H1 (cell line): Measurements from ENCODE around the gene RAB3GAP1. TPM values are rescaled to one million over a fixed set of nuclear protein-coding genes. Genes with fewer than 3 reads are reported as not detected.

Experiments
- CTCF ChIA-PET: fragments of 300-600 bp; sonication (Branson Sonifier 250); formaldehyde crosslinking; loops from one replicate; lab custom pipeline; 2021; ENCODE audit not compliant: partially characterized antibody; lab: Charles Lee
- POLR2A ChIA-PET: fragments of 300-600 bp; sonication (Branson Sonifier 250); formaldehyde crosslinking; loops from one replicate; lab custom pipeline; 2021; ENCODE audit warnings: inconsistent platforms; ENCODE audit not compliant: partially characterized antibody; lab: Charles Lee
- DNase-seq, 2 experiments: peaks; one replicate each; pipeline versions ENCODE4 v3.0.0 to v3.0.0-alpha.2; 2010 to 2022; ENCODE audit warnings: low spot score in 2 of 2, low read depth in 1 of 2, mixed read lengths in 1 of 2
- FAIRE-seq: peaks from 2 replicates; lab custom pipeline; 2011; peaks lifted over from hg19 to GRCh38; lab: Jason Lieb, UNC
- H2AFZ ChIP-seq: 2 replicates; pipeline ENCODE4 v1.8.1; 2012; ENCODE audit warnings: low read length, inconsistent platforms
- H2AK5ac ChIP-seq: 2 replicates; pipeline ENCODE4 v1.6.1; 2013; ENCODE audit warnings: low read depth, low read length
- H2BK120ac ChIP-seq: replicated peaks from 2 replicates; pipeline ENCODE3; 2013; ENCODE audit warnings: low read depth, low read length, inconsistent platforms
- H2BK12ac ChIP-seq: 2 replicates; pipeline ENCODE4 v1.6.1; 2013; ENCODE audit warnings: low read depth, low read length
- H2BK15ac ChIP-seq: 2 replicates; pipeline ENCODE4 v1.6.1; 2013; ENCODE audit warnings: low read length
- H2BK20ac ChIP-seq: 2 replicates; pipeline ENCODE4 v1.6.1; 2013; ENCODE audit warnings: low read length
- H2BK5ac ChIP-seq: 2 replicates; pipeline ENCODE4 v1.6.1; 2013; ENCODE audit warnings: low read depth, low read length
- H3K14ac ChIP-seq: 2 replicates; pipeline ENCODE4 v1.6.1; 2013; ENCODE audit warnings: inconsistent platforms; ENCODE audit not compliant: insufficient read length
- H3K18ac ChIP-seq: 2 replicates; pipeline ENCODE4 v1.6.1; 2013; ENCODE audit warnings: low read length; ENCODE audit errors: extremely low read depth
- H3K23ac ChIP-seq: 2 replicates; pipeline ENCODE4 v1.6.1; 2013; ENCODE audit warnings: inconsistent platforms; ENCODE audit not compliant: insufficient read length
- H3K23me2 ChIP-seq: 2 replicates; pipeline ENCODE4 v1.6.1; 2013; ENCODE audit warnings: low read depth, low read length
- H3K27ac ChIP-seq: 2 replicates; pipeline ENCODE4 v1.6.1; 2011; ENCODE audit warnings: low read depth, low read length, inconsistent platforms
- H3K27me3 ChIP-seq, 4 experiments: replicated peaks in 1 of 4; 1 replicate in 1 of 4; 2 replicates in 3 of 4; pipeline versions ENCODE4 v1.6.1 to v1.8.1; 2011 to 2013; ENCODE audit warnings: low read length in 3 of 4, mild to moderate bottlenecking in 3 of 4, inconsistent platforms in 2 of 4, mixed read lengths in 2 of 4, moderate library complexity in 1 of 4; ENCODE audit not compliant: control insufficient read depth in 3 of 4, insufficient read depth in 3 of 4; ENCODE audit errors: extremely low read depth in 1 of 4
- H3K36me3 ChIP-seq, 4 experiments: 2 replicates each; pipeline versions ENCODE4 v1.6.1 to v1.8.1; 2011 to 2013; ENCODE audit warnings: mild to moderate bottlenecking in 4 of 4, low read length in 3 of 4, moderate library complexity in 2 of 4, control low read depth in 1 of 4, inconsistent platforms in 1 of 4; ENCODE audit not compliant: insufficient read depth in 4 of 4, control insufficient read depth in 2 of 4
- H3K4ac ChIP-seq: replicated peaks from 2 replicates; pipeline ENCODE3; 2013; ENCODE audit warnings: low read length, low read depth, mixed read lengths, inconsistent platforms; ENCODE audit not compliant: insufficient read length
- H3K4me1 ChIP-seq, 4 experiments: replicated peaks in 1 of 4; 1 replicate in 1 of 4; 2 replicates in 3 of 4; pipeline versions ENCODE4 v1.6.1 to v1.8.1; 2011 to 2013; ENCODE audit warnings: low read length in 3 of 4, inconsistent platforms in 2 of 4, mixed read lengths in 1 of 4; ENCODE audit not compliant: insufficient read depth in 4 of 4, control insufficient read depth in 3 of 4
- H3K4me2 ChIP-seq, 2 experiments: 2 replicates each; pipeline versions ENCODE4 v1.6.1 to v1.8.1; 2011 to 2013; ENCODE audit warnings: low read depth in 2 of 2, low read length in 2 of 2, control low read depth in 1 of 2, inconsistent platforms in 1 of 2, mild to moderate bottlenecking in 1 of 2; ENCODE audit not compliant: insufficient read depth in 1 of 2
- H3K4me3 ChIP-seq, 4 experiments: fragments of 200-600, 300-600 bp in 1 of 4; sonication (generic), shearing (Covaris generic), sonication (Bioruptor Twin) in 1 of 4; 2 replicates each; pipeline versions ENCODE4 v1.5.1 to v1.8.1; 2011 to 2016; ENCODE audit warnings: low read length in 4 of 4, low read depth in 3 of 4, control low read depth in 2 of 4, inconsistent platforms in 2 of 4, mild to moderate bottlenecking in 2 of 4, mixed read lengths in 1 of 4, moderate library complexity in 1 of 4; ENCODE audit not compliant: insufficient read depth in 2 of 4; ENCODE audit errors: extremely low read depth in 1 of 4
- H3K56ac ChIP-seq: replicated peaks from 2 replicates; pipeline ENCODE3; 2013; ENCODE audit warnings: low read depth, mild to moderate bottlenecking, mixed read lengths, low read length, inconsistent platforms; ENCODE audit not compliant: insufficient read length
- H3K79me1 ChIP-seq: 2 replicates; pipeline ENCODE4 v1.6.1; 2013; ENCODE audit warnings: low read depth, low read length, control low read depth
- H3K79me2 ChIP-seq, 2 experiments: 2 replicates each; pipeline versions ENCODE4 v1.6.1 to v1.8.1; 2012 to 2013; ENCODE audit warnings: low read length in 2 of 2, mild to moderate bottlenecking in 2 of 2, inconsistent platforms in 1 of 2; ENCODE audit not compliant: insufficient read depth in 2 of 2, control insufficient read depth in 1 of 2
- H3K9ac ChIP-seq, 4 experiments: replicated peaks in 1 of 4; 1 replicate in 1 of 4; 2 replicates in 3 of 4; pipeline versions ENCODE4 v1.6.1 to v1.8.1; 2011 to 2013; ENCODE audit warnings: low read depth in 3 of 4, low read length in 3 of 4, control low read depth in 2 of 4, mild to moderate bottlenecking in 2 of 4, moderate library complexity in 2 of 4, inconsistent platforms in 1 of 4; ENCODE audit errors: extremely low read depth in 1 of 4
- H3K9me3 ChIP-seq, 2 experiments: 2 replicates each; pipeline versions ENCODE4 v1.6.1 to v1.8.1; 2012 to 2013; ENCODE audit warnings: mild to moderate bottlenecking in 2 of 2, moderate library complexity in 2 of 2, control low read depth in 1 of 2, inconsistent platforms in 1 of 2, low read depth in 1 of 2, low read length in 1 of 2, mixed read lengths in 1 of 2; ENCODE audit not compliant: insufficient read depth in 2 of 2
- H4K20me1 ChIP-seq, 2 experiments: replicated peaks in 1 of 2; 2 replicates each; pipeline versions ENCODE3 to v1.8.1; 2011 to 2013; ENCODE audit warnings: inconsistent platforms in 2 of 2, low read length in 2 of 2, mild to moderate bottlenecking in 1 of 2; ENCODE audit not compliant: insufficient read depth in 2 of 2, control insufficient read depth in 1 of 2
- H4K5ac ChIP-seq: 2 replicates; pipeline ENCODE4 v1.6.1; 2013; ENCODE audit warnings: low read length, low read depth, mixed read lengths, inconsistent platforms; ENCODE audit not compliant: insufficient read length
- H4K8ac ChIP-seq: 2 replicates; pipeline ENCODE4 v1.8.0; 2013; ENCODE audit warnings: mild to moderate bottlenecking, moderate library complexity, low read length, inconsistent platforms; ENCODE audit not compliant: insufficient read depth; ENCODE audit errors: extremely low read depth
- H4K91ac ChIP-seq: replicated peaks from 2 replicates; pipeline ENCODE3; 2013; ENCODE audit warnings: low read length, mixed read lengths, inconsistent platforms; ENCODE audit not compliant: insufficient read length
- ASH2L ChIP-seq: fragments of 200-600, 300-600 bp; sonication (generic); IDR thresholded peaks from one replicate; pipeline ENCODE4 v1.7.1; 2017; ENCODE audit warnings: low read length
- BRCA1 ChIP-seq: IDR thresholded peaks from 2 replicates; pipeline ENCODE4 v1.6.1; 2012; ENCODE audit warnings: low read depth, low read length, improper control_type of control experiment
- HDAC6 ChIP-seq: IDR thresholded peaks from one replicate; pipeline ENCODE4 v1.7.1; 2012; ENCODE audit warnings: low read depth, mild to moderate bottlenecking, inconsistent platforms, low read length, moderate library complexity
- JUND ChIP-seq: IDR thresholded peaks from 2 replicates; pipeline ENCODE4 v1.6.1; 2011; ENCODE audit warnings: mild to moderate bottlenecking, improper control_type of control experiment, low read length
- MAX ChIP-seq: IDR thresholded peaks from 2 replicates; pipeline ENCODE4 v1.6.1; 2012; ENCODE audit warnings: inconsistent platforms
- NANOG ChIP-seq: IDR thresholded peaks from 2 replicates; pipeline ENCODE4 v1.6.1; 2011; ENCODE audit warnings: low read length, low read depth, mild to moderate bottlenecking, inconsistent platforms; ENCODE audit not compliant: insufficient read depth, poor library complexity, severe bottlenecking
- NRF1 ChIP-seq: IDR thresholded peaks from 2 replicates; pipeline ENCODE4 v1.6.1; 2011; ENCODE audit warnings: mild to moderate bottlenecking, low read depth, low read length, improper control_type of control experiment
- RAD21 ChIP-seq, 2 experiments: IDR thresholded peaks in 1 of 2; conservative IDR thresholded peaks in 1 of 2; 2 replicates each; pipeline ENCODE4 v1.6.1; 2011; ENCODE audit warnings: low read depth in 2 of 2, low read length in 2 of 2, improper control_type of control experiment in 1 of 2, inconsistent platforms in 1 of 2, mild to moderate bottlenecking in 1 of 2, moderate library complexity in 1 of 2
- SAP30 ChIP-seq: fragments of 300-600 bp; sonication (generic); IDR thresholded peaks from 2 replicates; pipeline ENCODE4 v1.7.1; 2012; ENCODE audit warnings: low read length, moderate library complexity, mild to moderate bottlenecking, inconsistent platforms; ENCODE audit not compliant: insufficient read depth, insufficient replicate concordance
- SIRT6 ChIP-seq: IDR thresholded peaks from one replicate; pipeline ENCODE4 v1.7.1; 2012; ENCODE audit warnings: low read length, inconsistent platforms
- USF2 ChIP-seq: IDR thresholded peaks from 2 replicates; pipeline ENCODE4 v1.6.1; 2011; ENCODE audit warnings: low read length, improper control_type of control experiment
- ZNF274 ChIP-seq: IDR thresholded peaks from 2 replicates; pipeline ENCODE4 v1.7.0; 2012; ENCODE audit warnings: low read length, borderline replicate concordance; ENCODE audit errors: extremely low read depth
- WGBS, 2 experiments: shearing (Covaris generic) in 1 of 2; methylation state at CpG; one replicate each; pipeline versions ENCODE4 v1.1.6 to v1.1.7; 2013 to 2015; ENCODE audit warnings: low lambda C conversion rate in 2 of 2, mixed read lengths in 2 of 2, inconsistent platforms in 1 of 2, low coverage in 1 of 2, missing lambda C conversion rate in 1 of 2; ENCODE audit not compliant: insufficient replicate concordance in 2 of 2, insufficient coverage in 1 of 2, insufficient read length in 1 of 2; ENCODE audit errors: extremely low coverage in 1 of 2, missing lambda C conversion rate in 1 of 2; 5-methylcytosine and 5-hydroxymethylcytosine counted together
- polyA plus RNA-seq, 7 experiments: library from polyadenylated mRNA; depleted of rRNA in 3 of 7; stranded (reverse) in 5 of 7; unstranded in 2 of 7; fragments of >200 nt in 5 of 7; fragments of 200-250 nt in 2 of 7; gene quantifications; 1 replicate in 5 of 7; 2 replicates in 1 of 7; 4 replicates in 1 of 7; pipeline versions ENCODE4 v1.2.1 to v1.2.3, GENCODE V29; 2011 to 2013; ENCODE audit warnings: missing spikeins in 2 of 7, mixed read lengths in 2 of 7
- total RNA-seq: library from RNA; stranded (reverse); fragmentation: NEBNext Ultra II Directional; extraction: Animal tissue kit (Norgen Biotek cat#: 25700); gene quantifications from 2 replicates; pipeline ENCODE4 v1.2.1, GENCODE V29; 2021

RAB3GAP1 gene
- total and polyA plus RNA-seq, 2 of the 8 experiments (the other 6 are each of a cell fraction or from before 2014, with no cell fraction given): 9.8 to 28.6 TPM

GRCh38 chr2:135121016-135121657 is 69.0 kb downstream of the RAB3GAP1 start:
- no peak overlapping the region for H3K4ac ChIP-seq
- POLR2A ChIA-PET: no interaction called here
- no peaks in the 10 kb centered on the region for H3K27me3 ChIP-seq
- TF ChIP-seq JUND (no peak), HDAC6 (no peak), NANOG (no peak), SAP30 (no peak), MAX (no peak), ASH2L (no peak), BRCA1 (no peak), SIRT6 (no peak), NRF1 (no peak), USF2 (no peak), ZNF274 (no peak), RAD21 (IDR thresholded peaks at IDR 0.05 in 1 of 2, conservative IDR thresholded peaks at IDR 0.05 in 1 of 2; ENCODE audit: low read depth in 2 of 2, low read length in 2 of 2) (no peak)

More at GRCh38 chr2:135121016-135121657, 69.0 kb downstream of the RAB3GAP1 start:
- Histone ChIP-seq H3K4me1 (no peaks in the 10 kb centered on the region), H2BK20ac (no peak overlapping the region), H3K27ac (no peak overlapping the region), H3K14ac (no peak overlapping the region), H3K4me3 (no peak overlapping the region), H4K8ac (no peak overlapping the region), H2BK5ac (no peak overlapping the region), H3K79me2 (no peaks in the 10 kb centered on the region), H4K5ac (no peak overlapping the region), H3K79me1 (no peaks in the 10 kb centered on the region), H2BK120ac (no peak overlapping the region), H4K20me1 (no peaks in the 10 kb centered on the region), H2AK5ac (no peak overlapping the region), H3K18ac (no peak overlapping the region), H3K56ac (no peak overlapping the region), H3K36me3 (peaks cover 0 to 18% (median 0%) of the 10 kb centered on the region in 4 experiments; a peak in 3 of 8 replicates), H3K9ac (no peak overlapping the region), H3K23me2 (no peaks in the 10 kb centered on the region), H2BK15ac (no peak overlapping the region), H4K91ac (no peak overlapping the region), H2BK12ac (no peak overlapping the region), H3K9me3 (no peaks in the 10 kb centered on the region), H3K4me2 (no peak overlapping the region), H3K23ac (no peak overlapping the region), H2AFZ (no peak overlapping the region)
- no peak for DNase-seq
- CTCF ChIA-PET: no interaction called here
- FAIRE-seq: no peak
- WGBS, 2 experiments: 94% methylated on average over 2 of the region's 2 CpGs; no CpG with 5 or more reads in 1 of the 2 experiments
